A673 (cell line): Measurements from ENCODE around the gene GSX2.

Experiments
- CTCF ChIP-seq: fragments of 300-800, 200-600 bp; sonication (generic); conservative IDR thresholded peaks from 2 replicates; pipeline ENCODE4 v1.5.1; 2017; ENCODE audit warnings: low read depth, mild to moderate bottlenecking, antibody characterized with exemption, low read length, moderate library complexity, mixed read lengths
- EZH2 ChIP-seq: fragments of 200-600 bp; sonication (generic); IDR thresholded peaks from 2 replicates; pipeline ENCODE4 v1.6.1; 2017; ENCODE audit warnings: borderline replicate concordance, low read depth, mild to moderate bottlenecking, mixed read lengths, antibody characterized with exemption, low read length; ENCODE audit not compliant: poor library complexity, severe bottlenecking

GRCh38 chr4:54101190-54102041, 1.5 kb downstream of the GSX2 start:
- TF ChIP-seq CTCF (no peak), EZH2 (peak; percentile 58)
